ENCODE results near the gene RPL13. TPM values are rescaled to one million over a fixed set of nuclear protein-coding genes. Genes with fewer than 3 reads are reported as not detected.

Gene RPL13
- total and polyA plus RNA-seq, 9 of the 15 experiments (the other 6 are each of a cell fraction or from before 2014, with no cell fraction given): 227 to 6,042 (median 1,633) TPM

- H3K9me1 ChIP-seq (ENCODE audit: control insufficient read depth, insufficient read depth, low read length): peaks cover 2% of the 10 kb centered on the region
Observed at GRCh38 chr16:89553733-89554132, 6.7 kb upstream of the RPL13 start.

GRCh38 chr16:89554343-89554742, 6.1 kb upstream of the RPL13 start:
- no TSS peak for BruUV-seq (replicated peaks)
- Histone ChIP-seq H3K27me3 (ENCODE audit: control insufficient read depth in 2 of 2, insufficient read depth in 2 of 2, low read length in 2 of 2) (no peaks in the 10 kb centered on the region), H3K4me2 (ENCODE audit: insufficient read depth, low read length) (no peak overlapping the region), H3K27ac (ENCODE audit: extremely low read depth, low read depth, low read length) (no peak overlapping the region), H3K79me2 (ENCODE audit: control insufficient read depth, insufficient read depth, low read length) (no peaks in the 10 kb centered on the region), H3K4me1 (replicated peaks in 1 of 2; ENCODE audit: control insufficient read depth in 2 of 2, insufficient read depth in 2 of 2, low read length in 2 of 2) (peaks cover 3 to 22% of the 10 kb centered on the region in 2 experiments; a peak in 4 of 5 replicates), H3K9ac (ENCODE audit: insufficient read depth in 1 of 2, low read depth in 2 of 2, low read length in 2 of 2) (peak overlapping the region in 1 of 2 experiments; percentile 65; a peak in 1 of 4 replicates), H3K36me3 (ENCODE audit: control insufficient read depth, insufficient read depth, low read length) (peaks cover 77% of the 10 kb centered on the region; the same call in 2 of the 3 replicates), H3K4me3 (no peak overlapping the region), H4K20me1 (replicated peaks; ENCODE audit: control insufficient read depth, insufficient read depth, low read length) (no peaks in the 10 kb centered on the region; the same call in 1 of the 2 replicates), H3K9me1 (ENCODE audit: control insufficient read depth, insufficient read depth, low read length) (peaks cover 2% of the 10 kb centered on the region), H3K9me3 (replicated peaks; ENCODE audit: control insufficient read depth, insufficient read depth, low read depth, low read length) (no peaks in the 10 kb centered on the region), H2AFZ (ENCODE audit: low read depth, low read length) (no peak overlapping the region)
- WGBS (ENCODE audit: insufficient coverage, low coverage, missing lambda C conversion rate): 96% methylated on average over 9 of the region's 12 CpGs
- ATAC-seq (no peak), FAIRE-seq (no peak), DNase-seq (ENCODE audit: extremely low read depth in 1 of 4, low spot score in 3 of 4) (no peak)
- CTCF ChIA-PET (ENCODE audit: low intra/inter-chr PET ratio): no interaction called here
- in situ Hi-C loops (cut with MboI): no loop called here
- POLR2A ChIA-PET: no interaction called here
- intact Hi-C loops (cut with micrococcal nuclease): no loop called here
- no peak for TF ChIP-seq HBP1 (CRISPR knock-in tag; IDR thresholded peaks at IDR 0.05)
- TF ChIP-seq ELK1 (CRISPR knock-in tag; IDR thresholded peaks at IDR 0.05): no peak

More at GRCh38 chr16:89553733-89554132, 6.7 kb upstream of the RPL13 start:
- POLR2A ChIA-PET: no interaction called here
- Histone ChIP-seq H3K27ac (ENCODE audit: extremely low read depth, low read depth, low read length) (no peak overlapping the region), H3K36me3 (ENCODE audit: control insufficient read depth, insufficient read depth, low read length) (peaks cover 83% of the 10 kb centered on the region; the same call in 2 of the 3 replicates), H3K9me3 (replicated peaks; ENCODE audit: control insufficient read depth, insufficient read depth, low read depth, low read length) (no peaks in the 10 kb centered on the region), H3K4me1 (replicated peaks in 1 of 2; ENCODE audit: control insufficient read depth in 2 of 2, insufficient read depth in 2 of 2, low read length in 2 of 2) (peaks cover 3 to 20% of the 10 kb centered on the region in 2 experiments; a peak in 3 of 5 replicates), H3K27me3 (ENCODE audit: control insufficient read depth in 2 of 2, insufficient read depth in 2 of 2, low read length in 2 of 2) (no peaks in the 10 kb centered on the region), H2AFZ (ENCODE audit: low read depth, low read length) (no peak overlapping the region), H3K79me2 (ENCODE audit: control insufficient read depth, insufficient read depth, low read length) (no peaks in the 10 kb centered on the region), H3K9ac (ENCODE audit: insufficient read depth in 1 of 2, low read depth in 2 of 2, low read length in 2 of 2) (peak overlapping the region in 1 of 2 experiments; percentile 7; a peak in 1 of 4 replicates), H3K4me3 (no peak overlapping the region), H4K20me1 (replicated peaks; ENCODE audit: control insufficient read depth, insufficient read depth, low read length) (no peaks in the 10 kb centered on the region; the same call in 1 of the 2 replicates), H3K4me2 (ENCODE audit: insufficient read depth, low read length) (no peak overlapping the region)
- no peak for DNase-seq (ENCODE audit: extremely low read depth in 1 of 4, low spot score in 3 of 4)
- intact Hi-C loops (cut with micrococcal nuclease): no loop called here
- ATAC-seq: no peak
- in situ Hi-C loops (cut with MboI): no loop called here
- TF ChIP-seq POLR2G (IDR thresholded peaks at IDR 0.05; ENCODE audit: low read depth, low read length) (0 out of 2 replicates have a peak, but pooled peaks have one; percentile 24), SRSF3 (IDR thresholded peaks at IDR 0.05; ENCODE audit: insufficient read depth, low read length) (no peak)
- FAIRE-seq: no peak
- CTCF ChIA-PET (ENCODE audit: low intra/inter-chr PET ratio): no interaction called here
- no TSS peak for BruUV-seq (replicated peaks)
- 95% methylated on average over 16 of the region's 18 CpGs for WGBS (ENCODE audit: insufficient coverage, low coverage, missing lambda C conversion rate)
